ENCODE measurements around the gene KDELR3. TPM values are rescaled to one million over a fixed set of nuclear protein-coding genes. Genes with fewer than 3 reads are reported as not detected.

KDELR3 gene
- total and polyA plus RNA-seq, 2 experiments from 2014 or later: 5.6 to 5.7 TPM

DNA sequence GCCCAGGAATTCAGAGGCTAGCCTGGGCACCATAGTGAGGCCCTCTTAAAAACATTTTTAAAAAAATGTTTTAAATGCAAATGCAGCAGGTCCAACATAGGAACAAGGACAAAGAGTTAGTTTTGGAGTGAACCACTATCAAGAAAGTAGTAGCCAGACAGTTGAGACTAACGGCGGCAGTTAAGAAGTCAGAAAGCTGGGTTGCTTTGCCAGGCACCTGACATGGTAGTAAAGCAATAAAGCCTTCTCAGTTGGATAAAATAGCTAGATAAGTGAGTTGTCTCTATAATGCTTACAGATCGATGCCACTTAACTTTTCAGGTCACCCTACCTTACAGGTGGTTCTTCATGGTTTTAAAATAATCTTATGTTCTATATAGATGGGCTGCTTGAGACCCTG is 55.1 kb downstream of the KDELR3 start:
- TF ChIP-seq EZH2phosphoT487 (IDR thresholded peaks at IDR 0.05; ENCODE audit: unreplicated experiment): no peak
- TF ChIP-seq EZH2 (IDR thresholded peaks at IDR 0.05; ENCODE audit: low read depth, unreplicated experiment): no peak
- TF ChIP-seq NANOG (IDR thresholded peaks at IDR 0.05; ENCODE audit: borderline replicate concordance): no peak
- TF ChIP-seq JUNB (IDR thresholded peaks at IDR 0.05; ENCODE audit: unreplicated experiment): no peak
- TF ChIP-seq, protein P1, sequence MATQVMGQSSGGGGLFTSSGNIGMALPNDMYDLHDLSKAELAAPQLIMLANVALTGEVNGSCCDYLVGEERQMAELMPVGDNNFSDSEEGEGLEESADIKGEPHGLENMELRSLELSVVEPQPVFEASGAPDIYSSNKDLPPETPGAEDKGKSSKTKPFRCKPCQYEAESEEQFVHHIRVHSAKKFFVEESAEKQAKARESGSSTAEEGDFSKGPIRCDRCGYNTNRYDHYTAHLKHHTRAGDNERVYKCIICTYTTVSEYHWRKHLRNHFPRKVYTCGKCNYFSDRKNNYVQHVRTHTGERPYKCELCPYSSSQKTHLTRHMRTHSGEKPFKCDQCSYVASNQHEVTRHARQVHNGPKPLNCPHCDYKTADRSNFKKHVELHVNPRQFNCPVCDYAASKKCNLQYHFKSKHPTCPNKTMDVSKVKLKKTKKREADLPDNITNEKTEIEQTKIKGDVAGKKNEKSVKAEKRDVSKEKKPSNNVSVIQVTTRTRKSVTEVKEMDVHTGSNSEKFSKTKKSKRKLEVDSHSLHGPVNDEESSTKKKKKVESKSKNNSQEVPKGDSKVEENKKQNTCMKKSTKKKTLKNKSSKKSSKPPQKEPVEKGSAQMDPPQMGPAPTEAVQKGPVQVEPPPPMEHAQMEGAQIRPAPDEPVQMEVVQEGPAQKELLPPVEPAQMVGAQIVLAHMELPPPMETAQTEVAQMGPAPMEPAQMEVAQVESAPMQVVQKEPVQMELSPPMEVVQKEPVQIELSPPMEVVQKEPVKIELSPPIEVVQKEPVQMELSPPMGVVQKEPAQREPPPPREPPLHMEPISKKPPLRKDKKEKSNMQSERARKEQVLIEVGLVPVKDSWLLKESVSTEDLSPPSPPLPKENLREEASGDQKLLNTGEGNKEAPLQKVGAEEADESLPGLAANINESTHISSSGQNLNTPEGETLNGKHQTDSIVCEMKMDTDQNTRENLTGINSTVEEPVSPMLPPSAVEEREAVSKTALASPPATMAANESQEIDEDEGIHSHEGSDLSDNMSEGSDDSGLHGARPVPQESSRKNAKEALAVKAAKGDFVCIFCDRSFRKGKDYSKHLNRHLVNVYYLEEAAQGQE (IDR thresholded peaks at IDR 0.05; ENCODE audit: unreplicated experiment): no peak
- no peak for TF ChIP-seq CREB1 (CRISPR knock-in tag; IDR thresholded peaks at IDR 0.05; ENCODE audit: low read depth)
- TF ChIP-seq ZNF462 (CRISPR knock-in tag; IDR thresholded peaks at IDR 0.05): no peak
- no peak for TF ChIP-seq ETS1 (IDR thresholded peaks at IDR 0.05)
- TF ChIP-seq ZNF331 (CRISPR knock-in tag; IDR thresholded peaks at IDR 0.05; ENCODE audit: low read depth): no peak
- TF ChIP-seq ZNF114 (CRISPR knock-in tag; IDR thresholded peaks at IDR 0.05): no peak
- TF ChIP-seq POLR2AphosphoS5 (IDR thresholded peaks at IDR 0.05; ENCODE audit: low read depth): no peak
- no peak for TF ChIP-seq STAT1 (IDR thresholded peaks at IDR 0.05; ENCODE audit: unreplicated experiment)
- TF ChIP-seq, protein P2, sequence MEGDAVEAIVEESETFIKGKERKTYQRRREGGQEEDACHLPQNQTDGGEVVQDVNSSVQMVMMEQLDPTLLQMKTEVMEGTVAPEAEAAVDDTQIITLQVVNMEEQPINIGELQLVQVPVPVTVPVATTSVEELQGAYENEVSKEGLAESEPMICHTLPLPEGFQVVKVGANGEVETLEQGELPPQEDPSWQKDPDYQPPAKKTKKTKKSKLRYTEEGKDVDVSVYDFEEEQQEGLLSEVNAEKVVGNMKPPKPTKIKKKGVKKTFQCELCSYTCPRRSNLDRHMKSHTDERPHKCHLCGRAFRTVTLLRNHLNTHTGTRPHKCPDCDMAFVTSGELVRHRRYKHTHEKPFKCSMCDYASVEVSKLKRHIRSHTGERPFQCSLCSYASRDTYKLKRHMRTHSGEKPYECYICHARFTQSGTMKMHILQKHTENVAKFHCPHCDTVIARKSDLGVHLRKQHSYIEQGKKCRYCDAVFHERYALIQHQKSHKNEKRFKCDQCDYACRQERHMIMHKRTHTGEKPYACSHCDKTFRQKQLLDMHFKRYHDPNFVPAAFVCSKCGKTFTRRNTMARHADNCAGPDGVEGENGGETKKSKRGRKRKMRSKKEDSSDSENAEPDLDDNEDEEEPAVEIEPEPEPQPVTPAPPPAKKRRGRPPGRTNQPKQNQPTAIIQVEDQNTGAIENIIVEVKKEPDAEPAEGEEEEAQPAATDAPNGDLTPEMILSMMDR (conservative IDR thresholded peaks at IDR 0.05; ENCODE audit: low read depth in 2 of 2): no peak
- Mint-ChIP-seq H3K9me3 (no peaks in the 10 kb centered on the region), H3K27ac (no peak overlapping the region), H3K4me1 (no peaks in the 10 kb centered on the region; the same call in 2 of the 3 replicates), H3K4me3 (no peak overlapping the region), H3K27me3 (ENCODE audit: insufficient read depth, low read depth, poor library complexity) (peaks cover 5% of the 10 kb centered on the region), H3K36me3 (ENCODE audit: low read depth) (no peaks in the 10 kb centered on the region)
- Histone ChIP-seq H3F3A (replicated peaks; ENCODE audit: low read depth) (no peaks in the 10 kb centered on the region), H3K4me3 (no peak overlapping the region), H3K36me3 (ENCODE audit: insufficient read depth) (no peaks in the 10 kb centered on the region), H3K9me2 (ENCODE audit: insufficient read depth) (no peaks in the 10 kb centered on the region), H3K4me1 (ENCODE audit: insufficient read depth) (no peaks in the 10 kb centered on the region), H2AFZ (no peak overlapping the region), H4K20me1 (replicated peaks; ENCODE audit: insufficient read depth) (no peaks in the 10 kb centered on the region), H3K4me2 (no peak overlapping the region), H3K27ac (ENCODE audit: low read depth) (no peak overlapping the region), H3K27me3 (ENCODE audit: insufficient read depth) (no peaks in the 10 kb centered on the region), H3K79me2 (replicated peaks; ENCODE audit: insufficient read depth) (no peaks in the 10 kb centered on the region)
- ATAC-seq: no peak
- no peak for DNase-seq (ENCODE audit: low spot score)
